PC-9 (cell line): ENCODE results near the gene SART3.

Experiments
- EZH2 ChIP-seq: fragments of 200-600 bp; sonication (generic); IDR thresholded peaks from 2 replicates; pipeline ENCODE4 v1.8.0; 2017; ENCODE audit warnings: antibody characterized with exemption, low read depth
- TF ChIP-seq, protein P1 (sequence below): fragments of 200-600 bp; sonication (generic); conservative IDR thresholded peaks from 2 replicates; pipeline ENCODE4 v1.6.1; 2017; ENCODE audit warnings: mixed run types, antibody characterized with exemption, mild to moderate bottlenecking, moderate library complexity

- TF ChIP-seq, protein P1, sequence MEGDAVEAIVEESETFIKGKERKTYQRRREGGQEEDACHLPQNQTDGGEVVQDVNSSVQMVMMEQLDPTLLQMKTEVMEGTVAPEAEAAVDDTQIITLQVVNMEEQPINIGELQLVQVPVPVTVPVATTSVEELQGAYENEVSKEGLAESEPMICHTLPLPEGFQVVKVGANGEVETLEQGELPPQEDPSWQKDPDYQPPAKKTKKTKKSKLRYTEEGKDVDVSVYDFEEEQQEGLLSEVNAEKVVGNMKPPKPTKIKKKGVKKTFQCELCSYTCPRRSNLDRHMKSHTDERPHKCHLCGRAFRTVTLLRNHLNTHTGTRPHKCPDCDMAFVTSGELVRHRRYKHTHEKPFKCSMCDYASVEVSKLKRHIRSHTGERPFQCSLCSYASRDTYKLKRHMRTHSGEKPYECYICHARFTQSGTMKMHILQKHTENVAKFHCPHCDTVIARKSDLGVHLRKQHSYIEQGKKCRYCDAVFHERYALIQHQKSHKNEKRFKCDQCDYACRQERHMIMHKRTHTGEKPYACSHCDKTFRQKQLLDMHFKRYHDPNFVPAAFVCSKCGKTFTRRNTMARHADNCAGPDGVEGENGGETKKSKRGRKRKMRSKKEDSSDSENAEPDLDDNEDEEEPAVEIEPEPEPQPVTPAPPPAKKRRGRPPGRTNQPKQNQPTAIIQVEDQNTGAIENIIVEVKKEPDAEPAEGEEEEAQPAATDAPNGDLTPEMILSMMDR = no peak
- no peak for TF ChIP-seq EZH2
Observed at GRCh38 chr12:108498136-108498535, 62.8 kb downstream of the SART3 start.
